ENCODE data around the gene NUDT21. TPM values are rescaled to one million over a fixed set of nuclear protein-coding genes. Genes with fewer than 3 reads are reported as not detected.
"Not testable (repeated sequence)": the region's sequence is repeated elsewhere in the genome, so short reads cannot be mapped to it uniquely, and the experiment has no call there.

Gene NUDT21
- total and polyA plus RNA-seq, 8 donors = 6.4 to 174 (median 27.7) TPM

- Histone ChIP-seq H3K4me3 (no peak overlapping the region), H3K9me3 (peaks cover 6 to 22% (median 16%) of the 10 kb centered on the region in 4 donors), H3K27ac (no peak overlapping the region), H3K36me3 (peaks cover 34 to 99% (median 94%) of the 10 kb centered on the region in 4 donors), H3K4me1 (no peaks in the 10 kb centered on the region), H3K27me3 (no peaks in the 10 kb centered on the region)
- intact Hi-C loops (cut with DNase I; ENCODE audit: low total_unique reads) = no loop called here
- DNase-seq = no peak
- TF ChIP-seq EP300 (IDR thresholded peaks at IDR 0.05) = no peak
- no peak for TF ChIP-seq POLR2A (IDR thresholded peaks at IDR 0.05)
- WGBS, 5 donors = 82 to 88% (median 83%) methylated on average over 5 of the region's 5 CpGs
Measured at GRCh38 chr16:56382901-56383355, 68.2 kb downstream of the NUDT21 start.

GRCh38 chr16:56382459-56382858, 68.7 kb downstream of the NUDT21 start:
- no peaks in the 10 kb centered on the region for H3K27me3 ChIP-seq
- DNase-seq = no peak
- no peak overlapping the region for H3K27ac ChIP-seq
- no peaks in the 10 kb centered on the region for H3K4me1 ChIP-seq
- peaks cover 34 to 99% (median 92%) of the 10 kb centered on the region in 4 donors for H3K36me3 ChIP-seq
- intact Hi-C loops (cut with DNase I; ENCODE audit: low total_unique reads) = no loop called here
- peaks cover 6 to 22% (median 16%) of the 10 kb centered on the region in 4 donors for H3K9me3 ChIP-seq
- TF ChIP-seq CTCF (IDR thresholded peaks at IDR 0.05) (no peak), POLR2A (IDR thresholded peaks at IDR 0.05) (no peak), EP300 (IDR thresholded peaks at IDR 0.05) (no peak), POLR2AphosphoS5 (IDR thresholded peaks at IDR 0.05) (no peak)
- H3K4me3 ChIP-seq = no peak overlapping the region
- WGBS, 5 donors = 95 to 99% (median 96%) methylated on average over 4 of the region's 4 CpGs

GRCh38 chr16:56380778-56381485, 70.2 kb downstream of the NUDT21 start:
- H3K9me3 ChIP-seq = peaks cover 6 to 22% (median 16%) of the 10 kb centered on the region in 4 donors
- peaks cover 33 to 89% (median 80%) of the 10 kb centered on the region in 4 donors for H3K36me3 ChIP-seq
- DNase-seq; intact Hi-C loops (cut with DNase I; ENCODE audit: low total_unique reads); H3K4me1 ChIP-seq; H3K27ac ChIP-seq; H3K27me3 ChIP-seq; H3K4me3 ChIP-seq: not testable (repeated sequence)
- WGBS, 5 donors = 91 to 97% (median 96%) methylated on average over 3 of the region's 3 CpGs

Other genes starting within 250 kb of the NUDT21 start
- gene AMFR, start 25.8 kb downstream of the NUDT21 start, total RNA-seq = 100 to 1,000 TPM in 3 of 5 donors, 10 to 100 TPM in 2; 43.7 to 254 (median 102) TPM
- 10 to 100 TPM; 16.8 to 30.9 (median 17.4) TPM for gene AMFR, start 25.8 kb downstream of the NUDT21 start, polyA plus RNA-seq
- 100 to 1,000 TPM in 1 of 5 donors, 10 to 100 TPM in 4; 16.3 to 167 (median 38.0) TPM for gene OGFOD1, start 222 bp upstream of the NUDT21 start, total RNA-seq
- gene OGFOD1, start 222 bp upstream of the NUDT21 start, polyA plus RNA-seq = 1 to 10 TPM; 8.4 to 8.7 (median 8.6) TPM
- gene BBS2, start 68.7 kb upstream of the NUDT21 start, total RNA-seq = 100 to 1,000 TPM in 1 of 5 donors, 10 to 100 TPM in 4; 11.3 to 142 (median 72.4) TPM
- 10 to 100 TPM; 16.4 to 35.1 (median 28.3) TPM for gene BBS2, start 68.7 kb upstream of the NUDT21 start, polyA plus RNA-seq
- not detected for gene MT4, start 113.7 kb upstream of the NUDT21 start, total RNA-seq
- gene MT4, start 113.7 kb upstream of the NUDT21 start, polyA plus RNA-seq = not detected
- 1 to 10 TPM in 1 of 5 donors, not detected in 4; 2.2 TPM for gene MT3, start 138.2 kb upstream of the NUDT21 start, total RNA-seq
- gene MT3, start 138.2 kb upstream of the NUDT21 start, polyA plus RNA-seq = 1 to 10 TPM; 3.1 to 5.0 (median 4.9) TPM
- gene MT2A, start 157.3 kb upstream of the NUDT21 start, total RNA-seq = 100 to 1,000 TPM in 3 of 5 donors, 10 to 100 TPM in 2; 38.8 to 291 (median 111) TPM
- 1,000 to 10,000 TPM in 2 of 3 donors, 100 to 1,000 TPM in 1; 949 to 1,839 (median 1,778) TPM for gene MT2A, start 157.3 kb upstream of the NUDT21 start, polyA plus RNA-seq
- 100 to 1,000 TPM in 4 of 5 donors, 10 to 100 TPM in 1; 16.1 to 704 (median 292) TPM for gene MT1E, start 174.4 kb upstream of the NUDT21 start, total RNA-seq
- 1,000 to 10,000 TPM in 2 of 3 donors, 100 to 1,000 TPM in 1; 445 to 1,956 (median 1,098) TPM for gene MT1E, start 174.4 kb upstream of the NUDT21 start, polyA plus RNA-seq
- gene MT1M, start 181.3 kb upstream of the NUDT21 start, total RNA-seq = 10 to 100 TPM in 3 of 5 donors, 1 to 10 TPM in 1, not detected in 1; 5.2 to 57.4 (median 25.3) TPM
- 100 to 1,000 TPM; 135 to 155 (median 138) TPM for gene MT1M, start 181.3 kb upstream of the NUDT21 start, polyA plus RNA-seq
- 10 to 100 TPM in 2 of 5 donors, 1 to 10 TPM in 2, not detected in 1; 3.3 to 56.7 (median 25.5) TPM for gene MT1A, start 187.3 kb upstream of the NUDT21 start, total RNA-seq
- gene MT1A, start 187.3 kb upstream of the NUDT21 start, polyA plus RNA-seq = 100 to 1,000 TPM; 117 to 185 (median 169) TPM
- gene MT1B, start 200.6 kb upstream of the NUDT21 start, total RNA-seq = not detected
- 1 to 10 TPM in 1 of 3 donors, not detected in 2; 5.8 TPM for gene MT1B, start 200.6 kb upstream of the NUDT21 start, polyA plus RNA-seq
- 10 to 100 TPM in 2 of 5 donors, 1 to 10 TPM in 1, not detected in 2; 7.5 to 73.3 (median 13.3) TPM for gene MT1F, start 206.6 kb upstream of the NUDT21 start, total RNA-seq
- 100 to 1,000 TPM in 2 of 3 donors, 10 to 100 TPM in 1; 87.0 to 225 (median 161) TPM for gene MT1F, start 206.6 kb upstream of the NUDT21 start, polyA plus RNA-seq
- 100 to 1,000 TPM in 3 of 5 donors, not detected in 2; 174 to 605 (median 300) TPM for gene MT1G, start 216.7 kb upstream of the NUDT21 start, total RNA-seq
- gene MT1G, start 216.7 kb upstream of the NUDT21 start, polyA plus RNA-seq = 1,000 to 10,000 TPM; 1,140 to 4,171 (median 1,738) TPM
- gene MT1H, start 218.5 kb upstream of the NUDT21 start, total RNA-seq = 10 to 100 TPM in 1 of 5 donors, not detected in 4; 33.8 TPM
- gene MT1H, start 218.5 kb upstream of the NUDT21 start, polyA plus RNA-seq = 100 to 1,000 TPM in 1 of 3 donors, 10 to 100 TPM in 2; 75.7 to 219 (median 80.0) TPM
- 1,000 to 10,000 TPM in 1 of 5 donors, 100 to 1,000 TPM in 4; 261 to 1,065 (median 315) TPM for gene MT1X, start 231.1 kb upstream of the NUDT21 start, total RNA-seq
- gene MT1X, start 231.1 kb upstream of the NUDT21 start, polyA plus RNA-seq = 1,000 to 10,000 TPM in 2 of 3 donors, 100 to 1,000 TPM in 1; 760 to 1,982 (median 1,143) TPM

Data from stomach (tissue), 9 donors.